ENCODE data around the gene PRAME.
"Not testable (repeated sequence)": the region's sequence is repeated elsewhere in the genome, so short reads cannot be mapped to it uniquely, and the experiment has no call there.

The PRAME gene

DNA sequence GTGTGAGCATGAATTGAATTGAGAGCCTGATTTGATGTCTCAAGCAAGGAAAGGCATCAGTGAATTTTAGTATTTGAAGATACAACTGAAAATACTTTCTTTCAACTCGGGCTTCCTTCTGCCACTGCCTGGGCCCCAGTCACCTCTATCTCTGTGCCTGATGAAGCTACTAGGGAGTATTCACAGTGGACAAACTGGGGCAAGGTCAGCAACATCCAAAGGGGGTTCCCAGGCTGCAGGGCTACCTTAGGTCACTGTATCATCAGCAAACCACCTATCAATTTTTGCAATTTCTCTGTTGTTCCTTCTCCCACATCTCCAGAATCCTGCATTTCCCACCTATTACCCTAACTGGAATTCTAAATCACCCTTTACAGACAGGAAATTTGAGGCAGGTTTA lies 10.2 kb downstream of the PRAME start:
- no peak for DNase-seq

GRCh38 chr22:22548317-22548716 lies 10.7 kb downstream of the PRAME start:
- DNase-seq: peak; percentile 7

DNA sequence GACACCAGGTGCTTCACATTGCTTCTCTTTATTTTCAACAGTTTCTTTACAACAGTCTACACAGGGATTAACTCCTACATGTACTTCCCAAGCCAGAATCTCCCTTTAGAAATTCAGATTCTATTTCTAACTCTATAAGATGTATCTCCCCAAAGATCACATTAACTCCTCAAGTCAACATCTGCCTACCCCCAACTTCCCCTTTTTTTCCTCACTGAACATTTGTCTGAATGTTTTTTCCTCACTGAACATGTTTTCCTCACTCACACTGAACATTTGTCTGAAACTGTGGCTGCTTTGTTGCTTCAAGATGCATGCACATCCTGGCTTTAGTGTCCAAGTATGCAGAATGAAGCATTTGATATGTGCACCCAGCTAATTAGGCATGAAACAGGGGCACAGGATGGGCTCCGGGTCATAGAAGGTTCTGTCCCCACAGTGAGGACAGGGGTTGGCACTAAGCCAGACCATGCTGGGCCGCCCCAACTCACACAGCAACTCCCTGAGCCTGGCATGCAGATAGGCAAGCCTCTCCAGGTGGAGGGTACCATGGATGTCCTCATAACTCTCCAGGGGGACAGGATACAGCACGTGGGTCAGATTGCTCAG lies 11.3 kb downstream of the PRAME start:
- DNase-seq: no peak

GRCh38 chr22:22547226-22547625 lies 11.8 kb downstream of the PRAME start:
- DNase-seq: peak; percentile 24

DNA sequence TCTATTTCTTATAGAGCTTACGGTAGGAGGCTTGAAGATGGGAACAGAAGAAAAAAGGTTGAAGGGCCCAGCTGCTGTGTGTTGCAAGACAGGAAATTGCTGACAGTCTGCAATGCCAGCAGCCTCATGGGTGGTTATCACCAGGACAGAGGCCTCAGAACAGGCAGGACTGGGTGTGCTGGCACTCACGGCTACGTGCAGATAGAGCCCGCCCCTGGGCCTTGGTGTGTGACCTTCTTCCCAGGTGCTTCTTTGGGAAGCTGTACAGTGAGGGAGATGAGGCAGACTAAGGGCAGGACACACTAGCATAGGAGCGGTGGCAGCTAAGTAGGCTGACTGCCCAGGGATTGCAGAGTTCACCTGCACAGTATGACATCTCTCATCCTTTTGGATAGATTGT lies 12.6 kb downstream of the PRAME start:
- no peak for DNase-seq

DNA sequence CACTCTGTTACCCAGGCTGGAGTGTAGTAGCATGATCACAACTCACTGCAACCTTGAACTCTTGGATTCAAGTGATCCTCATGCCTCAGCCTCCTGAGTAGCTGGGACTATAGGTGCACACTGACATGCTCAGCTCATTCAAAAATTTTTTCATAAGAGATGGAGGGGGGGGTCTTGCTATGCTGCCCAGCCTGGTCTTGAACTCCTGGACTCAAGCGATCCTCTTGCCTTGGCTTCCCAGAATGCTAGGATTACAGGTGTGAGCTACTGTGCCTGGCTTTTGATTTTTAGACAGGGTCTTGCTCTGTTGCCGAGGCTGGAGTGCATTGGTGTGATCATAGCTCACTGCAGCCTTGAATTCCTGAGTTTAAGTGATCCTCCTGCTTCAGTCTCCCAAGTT lies 14.0 kb downstream of the PRAME start:
- DNase-seq: no peak

- DNase-seq: no peak
Measured at GRCh38 chr22:22538226-22538989, 20.7 kb downstream of the PRAME start.

DNA sequence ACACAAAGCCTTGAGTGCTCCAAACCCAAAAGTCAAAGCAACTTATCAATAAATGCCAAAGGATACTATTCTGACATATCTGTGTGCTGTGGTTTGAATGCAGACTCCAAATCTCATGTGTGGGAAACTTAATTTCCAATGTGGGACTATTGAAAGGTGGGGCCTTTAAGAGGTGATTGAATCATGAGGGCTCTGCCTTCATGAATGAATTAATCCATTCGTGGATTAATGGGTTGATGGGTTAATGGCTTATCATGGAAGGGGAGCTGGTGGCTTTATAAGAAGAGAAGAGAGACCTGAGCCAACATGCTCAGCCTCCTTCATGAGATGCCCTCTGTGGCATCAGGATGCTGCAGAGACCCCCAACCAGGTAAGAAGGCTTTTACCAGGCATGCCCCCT lies 22.1 kb downstream of the PRAME start:
- peak; percentile 26 for DNase-seq

DNA sequence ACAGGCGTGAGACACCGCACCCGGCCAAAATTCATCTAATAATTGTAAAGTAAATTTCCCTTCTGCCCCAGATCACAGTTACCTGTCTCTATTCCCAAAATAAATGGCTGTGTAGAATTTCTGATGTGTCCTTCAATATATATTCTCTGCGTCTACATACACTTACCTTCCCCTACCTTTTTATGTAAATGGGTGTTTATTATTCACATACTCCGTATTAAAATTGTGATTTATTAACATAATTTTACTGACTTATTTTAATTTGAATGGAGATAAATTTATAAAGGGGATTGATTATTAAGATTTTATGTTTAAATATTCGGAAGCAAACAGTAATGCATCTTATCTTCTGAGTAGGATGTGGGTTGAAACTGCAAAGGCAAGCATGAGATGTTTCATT lies 22.6 kb downstream of the PRAME start:
- DNase-seq: no peak

- DNase-seq: no peak
Measured at GRCh38 chr22:22535662-22536061, 23.4 kb downstream of the PRAME start.

- DNase-seq: no peak
Measured at GRCh38 chr22:22534604-22535415, 24.3 kb downstream of the PRAME start.

DNA sequence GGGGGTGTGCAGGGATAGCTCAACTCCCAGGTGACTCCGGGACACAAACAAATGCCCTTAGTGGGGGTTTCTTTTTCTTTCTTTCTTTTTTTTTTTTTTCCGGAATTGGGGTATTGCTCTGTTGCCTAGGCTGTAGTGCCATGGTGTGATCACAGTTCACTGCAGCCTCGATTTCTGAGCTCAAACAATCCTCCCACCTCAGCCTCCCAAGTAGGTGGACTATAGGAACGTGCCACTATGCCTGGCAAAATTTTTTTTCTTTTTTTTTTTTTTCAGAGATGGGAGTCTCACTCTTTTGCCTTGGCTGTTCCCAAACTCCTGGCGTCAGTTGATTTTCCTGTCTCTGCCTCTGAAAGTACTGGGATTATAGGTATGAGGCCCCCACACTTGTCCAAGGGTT lies 25.2 kb downstream of the PRAME start:
- no peak for DNase-seq

- DNase-seq: no peak
Measured at GRCh38 chr22:22533417-22533816, 25.6 kb downstream of the PRAME start.

DNA sequence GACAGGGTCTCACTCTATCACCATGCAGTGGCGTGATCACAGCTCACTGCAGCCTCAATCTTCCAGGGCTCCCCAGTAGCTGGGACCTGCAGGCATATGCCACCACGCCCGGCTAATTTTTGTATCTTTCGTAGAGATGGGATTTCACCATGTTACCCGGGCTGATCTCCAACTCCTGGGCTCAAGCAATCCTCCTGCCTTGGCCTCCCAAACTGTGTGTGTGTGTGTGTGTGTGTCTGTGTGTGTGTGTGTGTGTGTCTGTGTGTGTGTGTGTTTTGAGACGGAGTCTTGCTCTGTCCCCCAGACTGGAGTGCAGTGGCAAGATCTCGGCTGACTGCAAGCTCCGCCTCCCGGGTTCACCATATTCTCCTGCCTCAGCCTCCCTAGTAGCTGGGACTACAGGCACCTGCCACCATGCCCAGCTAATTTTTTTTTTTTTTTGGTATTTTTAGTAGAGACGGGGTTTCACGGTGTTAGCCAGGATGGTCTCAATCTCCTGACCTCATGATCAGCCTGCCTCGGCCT lies 26.5 kb downstream of the PRAME start:
- not testable (repeated sequence) for DNase-seq

GRCh38 chr22:22531770-22532546 lies 27.1 kb downstream of the PRAME start:
- no peak for DNase-seq

- DNase-seq: no peak
Measured at GRCh38 chr22:22528780-22529179, 30.3 kb downstream of the PRAME start.

GRCh38 chr22:22527312-22527711 lies 31.8 kb downstream of the PRAME start:
- DNase-seq: no peak

- no peak for DNase-seq
Measured at GRCh38 chr22:22526125-22526912, 32.7 kb downstream of the PRAME start.

DNA sequence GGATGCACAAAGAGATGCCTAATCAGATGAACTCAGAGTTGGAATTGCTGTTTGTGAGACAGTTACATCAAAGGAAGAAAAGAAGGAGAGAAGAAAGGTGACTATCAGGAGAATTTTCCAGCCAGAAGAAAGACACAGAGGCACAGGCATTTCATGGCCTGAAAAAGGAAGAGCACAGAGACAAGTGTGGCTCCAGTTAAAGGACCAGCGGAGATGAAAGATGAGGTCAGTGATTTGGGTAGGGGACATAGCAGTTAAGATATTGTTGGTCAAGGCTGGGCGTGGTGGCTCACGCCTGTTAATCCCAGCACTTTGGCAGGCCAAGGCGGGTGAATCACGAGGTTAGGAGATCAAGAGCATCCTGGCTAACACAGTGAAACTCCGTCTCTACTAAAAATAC lies 35.6 kb downstream of the PRAME start:
- DNase-seq: no peak

GRCh38 chr22:22521631-22522030 lies 37.4 kb downstream of the PRAME start:
- no peak for DNase-seq

GRCh38 chr22:22520667-22521602 lies 38.1 kb downstream of the PRAME start:
- DNase-seq: peak; percentile 25

Data from NCI-H82 (cell line).